HG02610 (cell line): ENCODE data around the gene GRIN3A.
"Not testable (repeated sequence)": the region's sequence is repeated elsewhere in the genome, so short reads cannot be mapped to it uniquely, and the experiment has no call there.

Source experiments
- ATAC-seq: cut with Tn5 transposase; IDR thresholded peaks from one replicate; pipeline ENCODE4 v1.9.1; 2021; ENCODE audit warnings: mild to moderate bottlenecking, moderate library complexity; ENCODE audit not compliant: unreplicated experiment

GRIN3A gene

DNA sequence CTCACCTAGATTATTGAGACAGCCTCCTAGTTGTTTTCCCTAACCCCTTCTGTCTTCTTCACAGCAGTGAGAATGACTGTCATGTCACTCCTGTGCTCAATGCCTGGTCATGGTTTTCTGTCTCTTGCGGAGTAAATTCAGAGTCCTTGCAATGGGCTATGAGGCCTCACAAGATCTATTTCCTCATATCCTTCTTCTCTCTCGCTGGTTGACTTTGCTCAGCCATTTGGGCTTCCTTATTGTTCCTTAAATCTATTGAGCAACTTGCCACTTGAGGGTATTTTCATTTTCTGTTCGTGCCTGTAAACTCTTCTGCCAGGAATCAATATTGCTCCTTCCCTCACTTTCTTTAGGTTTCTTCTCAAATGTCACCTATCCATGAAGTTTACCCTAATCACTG is 152.7 kb downstream of the GRIN3A start:
- no peak for ATAC-seq

DNA sequence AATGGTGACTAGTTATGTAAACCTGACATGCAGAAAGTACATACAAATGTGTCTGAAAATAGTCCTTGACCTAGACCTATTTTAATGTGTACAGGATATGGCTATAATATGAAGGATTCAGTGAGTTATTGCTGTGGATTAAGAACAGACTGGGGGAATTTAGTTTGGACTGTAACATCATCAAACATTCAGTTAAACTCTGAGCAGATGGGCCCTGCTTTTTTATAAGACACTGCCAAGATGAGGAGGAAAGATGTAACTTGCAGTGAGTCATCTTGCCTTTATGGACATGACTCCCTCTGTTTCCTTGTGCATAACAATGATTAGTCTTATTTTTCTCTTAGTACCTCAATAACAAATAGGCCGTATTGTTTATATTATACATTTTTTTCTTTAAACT is 155.9 kb downstream of the GRIN3A start:
- no peak for ATAC-seq

DNA sequence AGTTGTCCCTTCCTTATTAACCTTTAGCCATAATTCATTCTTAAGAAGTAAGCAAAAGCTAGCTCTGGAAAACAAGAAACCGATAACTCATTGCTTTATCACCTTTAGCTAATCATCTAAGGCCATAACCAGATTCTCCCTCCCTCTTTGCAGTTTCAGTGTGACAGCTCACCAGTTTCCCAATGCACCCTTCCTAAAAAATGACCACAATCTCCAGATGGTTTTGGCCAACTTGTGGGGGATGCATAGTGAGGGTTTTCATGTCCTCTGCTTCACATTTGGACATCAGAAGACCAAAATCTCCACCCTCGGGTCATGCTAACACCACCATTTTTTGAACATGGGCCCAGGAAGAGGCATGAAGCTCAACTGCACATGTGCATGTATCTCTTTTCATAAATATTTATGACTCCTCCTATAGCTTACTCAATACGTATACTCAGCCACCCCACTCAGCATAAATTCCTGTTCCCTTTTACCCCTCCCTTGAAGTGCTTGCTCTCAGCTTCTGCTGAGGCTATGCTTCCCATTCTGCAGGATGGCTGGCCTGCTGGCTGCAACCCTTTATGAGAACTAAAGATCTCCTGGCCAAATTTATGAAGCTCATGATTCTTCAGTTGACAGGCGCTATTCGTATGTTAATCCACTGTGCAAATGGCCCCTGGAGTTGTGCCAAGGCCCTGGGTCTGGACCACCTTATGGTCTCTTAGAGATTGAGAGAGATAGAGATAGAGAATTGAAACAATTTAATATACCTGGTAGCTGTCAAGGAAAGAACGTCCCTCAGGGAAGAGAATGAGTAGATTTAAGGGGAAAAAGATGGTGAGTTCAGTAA is 158.5 kb downstream of the GRIN3A start:
- no peak for ATAC-seq

DNA sequence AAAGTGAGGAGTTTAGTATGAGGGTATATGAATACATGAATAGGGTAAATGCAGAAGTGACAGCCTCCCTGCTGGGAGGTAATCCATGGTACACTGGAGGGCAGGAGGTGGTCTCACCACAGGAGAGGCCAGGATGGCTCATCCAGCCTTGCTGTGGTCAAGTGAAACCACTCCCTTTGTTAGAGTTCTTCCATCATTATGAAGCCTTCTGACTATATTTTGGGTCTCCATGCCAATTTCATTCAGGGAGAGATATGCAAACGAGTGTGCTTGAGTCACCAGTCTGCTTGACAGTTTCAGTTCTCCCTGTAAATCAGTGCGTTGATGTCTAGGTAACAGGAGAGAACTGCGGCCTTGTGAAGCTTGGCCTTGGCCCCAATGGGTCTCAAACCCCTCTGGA is 160.1 kb downstream of the GRIN3A start:
- peak; percentile 63 for ATAC-seq

DNA sequence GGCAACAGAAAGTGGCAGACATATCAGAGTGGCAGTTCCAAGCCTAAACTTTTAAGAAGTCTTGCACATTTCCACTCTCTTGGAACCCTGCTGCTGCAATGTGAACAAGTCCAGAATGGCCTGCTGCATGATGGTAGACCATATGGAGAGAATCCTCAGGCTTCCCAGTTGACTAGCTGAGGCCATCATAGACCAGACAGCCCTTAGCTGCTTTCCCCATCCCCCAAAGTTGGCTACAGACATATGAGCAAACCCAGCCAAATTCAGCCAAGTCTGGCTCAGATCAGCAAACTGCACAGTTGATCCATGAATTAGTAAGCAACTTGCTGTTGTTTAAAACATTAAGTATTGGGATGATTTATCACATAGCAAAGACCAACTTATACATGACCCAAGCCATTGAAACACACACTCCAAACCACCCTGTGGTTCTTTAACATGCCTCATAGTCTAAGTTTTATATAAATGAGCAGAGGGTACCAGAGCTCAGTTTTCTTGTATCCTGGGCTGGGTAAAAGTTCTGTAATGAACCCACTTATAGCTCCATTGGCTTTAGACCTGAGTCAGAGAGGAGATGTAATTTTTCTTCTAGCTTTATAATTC is 163.6 kb downstream of the GRIN3A start:
- no peak for ATAC-seq

DNA sequence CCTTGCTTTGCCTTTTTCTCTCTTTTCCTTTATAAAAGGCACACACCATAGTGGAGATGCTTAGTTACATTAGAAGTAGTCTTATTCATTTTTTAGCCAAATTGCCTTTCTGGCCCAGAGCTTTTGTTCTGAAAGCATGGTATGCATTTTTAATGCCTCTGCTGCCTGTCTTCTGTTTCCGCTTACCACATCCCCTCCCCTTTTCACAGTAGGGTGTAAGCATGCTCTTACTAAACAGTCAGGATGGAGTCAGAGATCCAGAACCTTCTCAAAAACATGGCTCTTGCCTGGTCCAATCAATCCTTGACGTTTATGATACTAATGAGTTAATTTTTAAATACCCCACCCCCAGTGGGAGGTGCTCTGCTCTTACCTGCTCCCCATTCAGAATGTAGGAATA is 166.1 kb downstream of the GRIN3A start:
- ATAC-seq = no peak

DNA sequence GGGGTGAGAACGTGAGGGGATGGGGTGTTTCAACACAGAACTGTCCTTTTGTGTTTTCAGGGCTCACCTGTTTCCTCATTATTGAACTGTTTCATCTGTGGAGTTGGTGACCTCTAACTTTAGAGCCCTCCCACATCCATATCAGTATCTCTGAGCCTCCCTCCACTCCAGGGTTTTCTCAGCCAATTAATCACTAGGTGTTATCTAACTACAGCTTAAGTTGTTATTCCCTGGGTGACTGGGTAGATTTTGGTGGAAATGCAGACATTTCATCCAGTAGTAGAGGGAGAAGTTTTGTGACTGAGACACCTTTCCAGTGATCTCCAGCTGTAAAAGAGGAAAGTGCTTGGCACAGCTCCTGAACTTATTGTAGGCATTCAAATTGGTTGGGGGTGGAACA is 167.3 kb downstream of the GRIN3A start:
- no peak for ATAC-seq

DNA sequence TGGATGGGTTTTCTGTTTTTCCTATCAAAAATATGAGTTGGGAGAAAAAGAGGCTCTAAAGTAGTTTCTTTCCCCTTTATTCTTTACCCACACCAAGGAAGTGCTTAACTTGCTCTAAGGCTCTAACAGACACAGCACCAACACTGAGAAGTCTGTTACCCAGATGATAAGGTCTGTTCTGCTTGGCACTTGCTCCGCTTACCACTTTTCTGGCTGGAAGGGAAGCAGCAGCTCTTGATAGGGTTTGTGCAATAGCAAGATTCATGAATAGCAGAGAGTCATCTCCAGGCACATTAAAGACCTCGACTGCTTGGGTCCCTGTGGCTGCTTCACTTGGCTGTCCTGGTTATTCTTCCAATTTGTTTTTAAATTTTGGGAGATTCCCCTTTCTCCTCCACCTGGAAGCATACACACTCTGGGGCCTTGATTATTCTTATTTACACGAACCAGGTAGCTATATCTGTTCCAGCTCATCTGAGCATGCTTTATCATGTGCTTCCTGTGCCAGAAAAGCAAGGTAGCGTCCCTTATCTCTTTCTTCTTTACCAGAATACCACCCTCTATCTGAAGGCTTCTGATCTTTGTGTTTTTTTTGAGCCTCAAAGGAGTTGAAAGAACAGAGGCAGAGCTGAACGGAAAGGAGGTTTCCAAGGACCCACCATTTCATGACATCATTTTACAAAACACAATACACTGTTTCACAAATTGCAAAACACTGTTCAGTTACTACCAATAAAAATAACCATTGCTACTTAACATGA is 168.5 kb downstream of the GRIN3A start:
- no peak for ATAC-seq

DNA sequence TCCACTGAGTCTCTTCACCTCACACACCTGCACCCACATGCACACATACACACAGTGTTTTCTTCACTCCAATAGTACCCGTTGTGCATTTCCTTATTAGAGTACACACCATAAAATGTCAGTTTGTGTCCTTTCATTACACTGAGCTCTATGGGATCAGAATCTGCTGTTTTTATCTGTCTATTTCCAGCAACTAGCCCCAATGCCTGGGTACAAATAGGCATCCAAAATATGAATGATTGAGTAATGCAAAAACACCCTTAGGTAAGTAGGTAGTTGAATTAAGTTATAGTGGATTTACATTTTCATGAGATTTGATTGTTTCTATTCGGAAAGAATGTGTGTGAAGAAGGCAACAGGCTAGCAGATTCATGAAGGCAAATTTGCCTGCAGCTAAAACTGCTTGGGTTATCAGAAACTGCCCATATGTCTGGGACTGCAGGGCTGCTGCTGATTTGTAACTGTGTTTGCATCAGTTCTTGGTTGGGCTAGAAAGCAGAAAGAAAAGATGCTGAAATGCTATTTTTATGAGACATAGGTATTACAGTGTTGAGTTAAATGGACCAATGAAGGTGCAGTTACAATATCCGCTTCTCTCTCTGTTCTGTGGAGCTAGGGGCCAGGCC is 170.6 kb downstream of the GRIN3A start:
- ATAC-seq = no peak

DNA sequence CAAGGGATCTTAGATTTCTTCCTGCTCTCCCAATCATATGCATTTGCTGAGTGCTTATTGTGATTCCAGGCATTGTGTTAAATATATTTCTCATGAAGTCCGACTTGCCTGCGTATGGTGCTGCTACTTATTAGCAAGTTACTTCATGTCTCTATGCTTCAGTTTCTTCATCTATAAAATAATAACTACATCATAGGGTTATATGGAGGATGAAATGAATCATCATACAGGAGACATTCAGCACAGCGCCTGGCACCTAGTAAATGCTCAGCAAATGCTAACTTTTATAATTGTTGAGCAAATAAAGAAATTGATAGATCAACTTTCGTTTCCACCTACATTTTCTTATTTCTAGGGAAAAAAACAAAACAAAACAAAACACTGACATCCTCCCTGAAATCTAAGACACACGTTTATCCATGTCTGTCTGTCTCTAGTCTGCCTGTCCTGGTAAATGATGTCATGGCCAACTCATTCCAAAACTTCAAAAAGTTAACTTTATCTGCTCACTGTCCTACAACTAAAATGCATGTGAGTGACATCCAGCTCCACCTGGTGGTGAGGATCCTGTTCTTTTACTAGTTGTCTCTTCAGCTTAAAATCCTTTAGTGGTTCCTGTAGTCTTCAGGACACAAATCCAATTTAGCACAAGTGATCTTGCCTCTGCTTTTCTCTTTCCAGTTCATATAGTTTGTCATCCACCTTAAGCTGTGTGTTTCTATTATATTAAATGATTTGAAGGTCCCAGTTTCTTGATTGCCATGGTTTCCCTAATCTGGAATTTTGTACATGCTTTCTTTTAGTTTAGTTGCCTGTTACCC is 171.3 kb downstream of the GRIN3A start:
- peak; percentile 74 for ATAC-seq

DNA sequence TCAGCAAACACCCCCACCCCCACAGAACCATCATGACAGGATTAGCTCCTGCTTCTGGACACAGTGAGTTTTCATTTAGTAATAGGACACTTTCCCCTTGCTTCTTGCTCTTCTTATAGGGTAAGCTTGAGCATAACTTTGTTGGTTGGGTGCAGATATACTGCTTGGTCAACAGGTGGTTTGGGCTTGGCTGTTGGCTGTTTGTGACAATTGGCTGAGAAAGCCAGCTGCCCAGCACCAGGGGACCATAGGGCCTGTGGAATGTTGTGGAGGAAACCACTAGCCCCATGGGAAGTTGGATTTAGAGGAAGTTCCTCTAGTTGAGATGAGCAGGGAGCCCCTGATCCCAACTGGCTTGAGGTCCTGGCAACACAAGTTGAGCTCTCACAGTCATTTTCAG is 174.2 kb downstream of the GRIN3A start:
- ATAC-seq = no peak

DNA sequence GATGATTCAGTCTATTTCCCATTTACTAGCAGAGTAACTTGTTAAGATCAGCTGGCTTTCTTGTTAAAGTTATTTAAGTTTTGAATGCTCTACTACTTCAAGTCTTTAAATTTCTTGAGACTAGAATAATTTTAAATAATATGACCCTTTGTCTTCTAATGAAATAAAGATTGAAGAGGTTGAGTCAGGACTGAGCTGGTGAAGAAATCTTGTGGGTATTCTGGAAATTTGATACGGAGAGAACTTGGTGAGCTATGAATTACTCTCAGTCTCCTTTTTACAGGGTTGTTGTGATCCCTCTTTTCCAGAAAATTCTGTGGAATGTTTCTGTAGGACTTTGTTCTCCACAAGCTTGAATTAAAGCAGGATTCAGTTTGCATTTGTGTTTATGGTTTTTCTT is 175.5 kb downstream of the GRIN3A start:
- ATAC-seq = no peak

DNA sequence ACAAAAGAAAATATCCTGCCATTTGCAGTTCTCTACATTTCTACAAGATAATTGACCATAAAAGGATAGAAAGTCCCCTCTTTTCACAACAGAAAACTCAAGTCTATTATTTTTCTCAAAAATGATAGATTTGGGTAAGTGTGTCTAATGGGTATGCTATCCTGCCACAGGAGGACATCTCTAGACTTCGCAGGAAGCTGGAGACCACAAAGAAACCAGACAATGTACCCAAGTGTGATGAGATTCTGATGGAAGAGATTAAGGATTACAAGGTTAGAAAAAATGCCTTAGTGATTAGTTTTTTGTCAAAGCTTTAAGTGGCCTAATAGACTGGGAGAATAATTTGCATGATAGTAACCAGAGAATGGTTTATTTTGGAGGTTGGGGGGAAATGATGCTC is 176.7 kb downstream of the GRIN3A start:
- no peak for ATAC-seq

DNA sequence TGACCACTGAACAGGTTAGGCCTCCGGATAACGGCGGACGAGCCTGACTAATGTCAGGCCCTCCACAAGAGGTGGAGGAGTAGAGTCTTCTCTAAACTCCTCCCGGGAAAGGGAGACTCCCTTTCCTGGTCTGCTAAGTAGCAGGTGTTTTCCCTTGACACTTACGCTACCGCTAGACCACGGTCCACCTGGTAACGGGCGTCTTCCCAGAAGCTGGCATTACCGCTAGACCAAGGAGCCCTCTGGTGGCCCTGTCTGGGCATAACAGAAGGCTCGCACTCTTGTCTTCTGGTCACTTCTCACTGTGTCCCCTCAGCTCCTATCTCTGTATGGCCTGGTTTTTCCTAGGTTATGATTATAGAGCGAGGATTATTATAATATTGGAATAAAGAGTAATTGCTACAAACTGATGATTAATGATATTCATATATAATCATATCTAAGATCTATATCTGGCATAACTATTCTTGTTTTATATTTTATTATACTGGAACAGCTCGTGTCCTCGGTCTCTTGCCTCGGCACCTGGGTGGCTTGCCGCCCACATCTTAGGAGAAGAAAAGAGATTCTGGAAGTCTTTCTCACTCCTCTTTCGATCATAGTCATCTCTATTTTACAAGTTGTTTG is 188.9 kb downstream of the GRIN3A start:
- not testable (repeated sequence) for ATAC-seq

DNA sequence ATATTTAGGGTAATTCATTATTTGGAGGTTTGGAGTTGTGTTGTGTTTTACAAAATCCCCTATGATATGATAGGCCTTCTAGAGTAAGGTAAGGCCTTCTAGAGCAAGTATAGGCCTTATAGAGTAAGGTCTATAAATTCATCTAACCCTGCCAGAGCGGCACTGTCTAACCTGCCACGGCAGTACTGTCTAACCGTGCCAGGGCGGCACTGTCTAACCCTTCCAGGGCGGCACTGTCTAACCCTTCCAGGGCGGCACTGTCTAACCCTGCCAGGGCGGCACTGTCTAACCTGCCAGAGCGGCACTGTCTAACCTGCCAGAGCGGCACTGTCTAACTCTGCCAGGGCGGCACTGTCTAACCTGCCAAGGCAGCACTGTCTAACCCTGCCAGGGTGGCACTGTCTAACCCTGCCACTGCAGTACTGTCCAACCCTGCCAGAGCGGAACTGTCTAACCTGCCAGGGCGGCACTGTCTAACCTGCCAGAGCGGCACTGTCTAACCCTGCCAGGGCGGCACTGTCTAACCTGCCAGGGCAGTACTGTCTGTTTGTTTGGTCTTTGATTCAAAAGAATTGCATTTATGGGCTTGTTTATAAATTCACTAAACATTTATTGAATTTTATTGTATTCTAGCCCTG is 195.2 kb downstream of the GRIN3A start:
- no peak for ATAC-seq

DNA sequence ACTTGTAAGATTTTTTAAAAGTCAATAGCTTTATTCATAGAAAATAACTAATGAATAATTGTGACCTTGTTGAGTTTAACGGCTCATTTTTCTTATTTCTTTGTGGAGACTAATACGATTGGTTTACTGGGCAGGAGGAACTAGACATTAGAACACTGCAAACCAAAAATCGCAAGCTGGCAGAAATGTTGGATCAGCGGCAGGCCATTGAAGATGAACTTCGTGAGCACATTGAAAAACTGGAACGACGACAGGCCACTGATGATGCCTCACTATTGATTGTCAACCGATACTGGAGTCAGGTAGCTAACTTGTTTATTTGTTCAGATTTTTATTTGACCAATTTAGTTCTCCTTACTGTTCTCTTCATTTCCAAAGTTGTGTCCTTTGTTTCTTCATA is 198.4 kb downstream of the GRIN3A start:
- no peak for ATAC-seq

DNA sequence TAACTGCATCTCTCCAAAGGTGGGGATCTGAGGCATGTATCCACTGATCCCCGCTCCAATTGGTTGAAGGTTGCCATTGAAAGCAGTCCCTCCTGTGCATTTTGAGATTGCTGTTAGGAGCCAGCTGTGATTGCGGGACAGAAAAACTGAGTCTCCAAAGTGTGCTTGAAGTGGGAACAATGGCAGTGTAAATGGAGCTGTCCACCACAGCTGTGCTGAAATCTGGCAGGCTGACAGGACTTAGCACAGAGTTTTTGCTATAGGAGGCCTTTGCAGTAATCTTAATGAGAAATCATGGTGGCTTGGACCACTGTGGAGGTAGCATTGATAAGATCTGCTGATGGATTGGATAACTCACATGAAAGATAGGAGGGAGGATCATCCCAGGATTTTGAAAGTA is 201.5 kb downstream of the GRIN3A start:
- no peak for ATAC-seq

DNA sequence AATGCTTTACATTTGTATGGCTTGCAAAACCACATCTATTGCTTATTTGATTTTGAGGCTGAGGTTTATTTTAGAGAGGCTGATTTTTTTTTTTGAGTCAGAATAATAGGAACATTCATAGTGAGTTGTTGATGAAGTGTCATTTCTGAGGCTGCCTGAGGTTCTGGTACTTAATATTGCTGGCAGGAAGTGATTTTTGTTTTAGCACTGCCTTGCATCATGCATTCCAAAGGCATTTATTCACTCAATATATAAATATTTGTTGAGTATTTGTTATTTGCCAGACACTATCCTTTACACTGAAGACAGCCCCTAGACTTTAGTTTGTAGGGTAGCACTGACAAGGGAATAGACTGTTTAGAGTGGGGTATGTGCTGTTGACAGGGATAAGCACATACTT is 202.1 kb downstream of the GRIN3A start:
- no peak for ATAC-seq

DNA sequence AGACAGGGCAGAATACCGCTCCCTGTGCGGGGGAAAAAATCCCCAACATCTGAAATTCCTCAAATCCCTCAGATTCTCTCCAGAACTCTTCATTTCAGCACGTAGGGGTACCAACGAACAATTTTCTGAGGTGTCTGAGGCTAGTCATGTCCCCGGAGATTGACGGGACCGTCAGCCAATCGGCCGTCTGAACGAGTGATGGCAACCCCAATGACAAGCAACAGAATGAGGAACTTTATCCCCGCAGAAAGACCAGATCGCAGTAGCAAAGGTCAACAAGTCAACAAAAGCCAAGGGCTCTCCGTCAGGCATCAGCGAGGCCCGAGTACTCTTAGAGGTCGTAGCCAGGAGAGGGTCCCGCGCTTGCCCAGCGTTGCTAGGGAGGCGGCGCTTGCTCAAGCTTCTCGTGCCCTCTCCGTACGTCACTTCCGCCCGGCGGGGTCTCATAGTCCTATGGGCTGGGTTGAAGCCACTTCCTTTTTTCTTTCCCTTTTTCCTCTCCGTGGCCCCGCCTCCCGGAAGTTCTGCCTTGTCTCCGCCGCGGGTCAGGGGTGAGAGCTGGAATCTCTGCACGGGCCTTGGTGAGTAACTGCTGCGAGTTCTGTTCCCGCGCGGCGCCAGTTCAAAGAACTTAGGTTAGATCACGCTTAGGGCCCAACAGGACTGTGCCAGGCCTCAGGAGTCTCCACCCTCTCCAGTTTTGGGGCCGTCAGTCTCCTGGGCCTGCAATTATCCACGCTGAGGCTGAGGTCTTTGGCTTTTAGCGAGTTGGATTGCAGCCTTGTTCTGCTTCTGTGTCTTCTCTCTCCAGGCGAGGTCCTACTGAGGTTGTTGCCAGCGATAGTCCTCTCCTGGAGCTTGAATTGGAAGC is 204.9 kb downstream of the GRIN3A start, which contains the start of gene RNF20:
Gene RNF20, plus strand, starts transcription at position 520 of the 871 bp plus-strand sequence. CDS start 1,571 bp downstream, outside the sequence.
- peak; percentile 98 for ATAC-seq
